HG03060 (cell line): ENCODE data around the gene TMEM167A.
"Not testable (repeated sequence)": the region's sequence is repeated elsewhere in the genome, so short reads cannot be mapped to it uniquely, and the experiment has no call there.

Experiments
- ATAC-seq: cut with Tn5 transposase; IDR thresholded peaks from one replicate; pipeline ENCODE4 v1.9.1; 2021; ENCODE audit warnings: low read depth, moderate number of reproducible peaks; ENCODE audit not compliant: unreplicated experiment

TMEM167A gene

DNA sequence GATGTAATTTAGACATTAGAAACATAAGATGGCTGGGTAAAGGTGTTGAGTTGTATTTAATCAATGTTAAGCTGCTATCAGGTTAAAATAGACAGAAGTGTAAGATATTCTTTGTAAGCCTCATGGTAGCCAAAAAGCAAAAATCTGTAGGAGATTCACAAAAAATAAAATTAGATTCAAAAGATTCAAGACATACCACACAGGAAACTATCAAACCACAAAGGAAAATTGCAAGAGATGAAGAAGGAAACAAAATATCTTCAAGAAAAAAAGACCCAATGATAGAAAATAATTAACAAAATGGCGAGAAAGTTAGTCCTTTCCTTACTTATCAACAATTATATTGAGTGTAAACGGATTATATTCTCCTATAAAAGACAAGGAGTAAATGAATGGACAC is 15.4 kb upstream of the TMEM167A start:
- ATAC-seq, result no peak

DNA sequence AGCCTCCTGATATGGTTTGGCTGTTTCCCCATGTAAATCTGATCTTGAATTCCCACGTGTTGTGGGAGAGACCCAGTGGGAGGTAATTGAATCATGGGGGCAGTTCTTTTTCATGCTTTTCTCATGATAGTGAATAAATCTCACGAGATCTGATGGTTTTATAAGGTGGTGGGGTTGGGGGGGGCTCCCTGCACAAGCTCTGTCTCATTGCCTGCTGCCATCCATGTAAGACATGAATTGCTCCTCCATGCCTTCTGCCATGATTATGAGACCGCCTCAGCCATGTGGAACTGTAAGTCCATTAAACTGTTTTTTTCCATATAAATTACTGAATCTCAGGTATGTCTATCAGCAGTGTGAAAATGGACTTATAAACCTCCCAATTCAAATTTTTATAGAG is 13.0 kb upstream of the TMEM167A start:
- no peak for ATAC-seq

DNA sequence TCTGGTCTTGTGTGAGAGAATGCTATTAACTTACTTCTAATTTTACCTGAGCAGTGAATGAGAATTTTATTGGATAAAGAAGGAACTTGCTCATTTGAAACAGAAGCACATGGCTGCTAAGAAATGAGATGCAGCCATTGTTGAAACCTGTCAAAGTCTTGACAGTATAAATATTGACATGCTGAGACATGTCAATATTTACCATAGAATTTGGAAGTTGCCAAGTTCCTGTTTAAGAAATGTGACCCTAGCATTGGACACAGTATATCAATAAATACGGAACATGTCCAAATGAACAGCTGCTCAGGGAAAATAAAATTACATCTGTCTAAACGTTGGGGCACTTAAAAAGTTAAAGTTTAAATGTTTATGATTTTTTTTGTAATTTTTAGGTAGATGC is 7.9 kb upstream of the TMEM167A start:
- ATAC-seq, result no peak

DNA sequence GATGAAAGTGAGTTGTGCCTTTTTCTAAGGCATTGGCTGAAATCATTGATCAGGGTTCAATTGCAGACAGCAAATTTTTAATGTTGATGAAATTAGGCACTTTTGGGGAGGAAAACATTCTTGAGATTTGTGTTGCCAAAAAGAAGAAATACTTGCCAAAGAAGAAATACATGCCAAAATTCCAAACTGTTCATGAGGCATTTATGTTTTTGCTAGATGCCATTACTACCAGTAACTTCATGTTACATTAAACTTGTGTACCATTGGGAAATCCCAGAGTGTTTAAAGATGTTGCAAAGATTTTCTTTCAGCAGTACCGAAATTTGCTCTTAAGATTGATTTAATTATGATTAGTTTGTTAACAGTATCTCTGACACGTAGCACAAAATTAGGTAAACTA is 7.1 kb upstream of the TMEM167A start:
- ATAC-seq, result no peak

DNA sequence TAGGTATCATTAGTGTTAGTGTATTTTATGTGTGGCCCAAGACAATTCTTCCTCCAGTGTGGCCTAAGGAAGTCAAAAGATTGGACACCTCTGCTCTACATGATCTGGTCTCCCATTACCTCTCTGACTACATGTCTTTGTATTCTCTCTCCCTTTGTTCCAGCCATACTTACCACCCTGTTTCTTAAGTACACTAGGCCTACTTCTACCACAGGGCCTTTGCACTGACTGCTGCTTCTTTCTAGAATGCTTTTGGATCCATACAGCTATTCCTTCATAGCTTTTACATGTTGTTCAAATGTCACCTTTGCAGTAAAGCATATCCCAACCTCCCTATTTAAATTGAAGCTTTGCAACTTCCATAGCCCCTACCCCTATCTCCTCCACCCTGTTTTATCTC is 5.6 kb upstream of the TMEM167A start:
- ATAC-seq, result no peak

DNA sequence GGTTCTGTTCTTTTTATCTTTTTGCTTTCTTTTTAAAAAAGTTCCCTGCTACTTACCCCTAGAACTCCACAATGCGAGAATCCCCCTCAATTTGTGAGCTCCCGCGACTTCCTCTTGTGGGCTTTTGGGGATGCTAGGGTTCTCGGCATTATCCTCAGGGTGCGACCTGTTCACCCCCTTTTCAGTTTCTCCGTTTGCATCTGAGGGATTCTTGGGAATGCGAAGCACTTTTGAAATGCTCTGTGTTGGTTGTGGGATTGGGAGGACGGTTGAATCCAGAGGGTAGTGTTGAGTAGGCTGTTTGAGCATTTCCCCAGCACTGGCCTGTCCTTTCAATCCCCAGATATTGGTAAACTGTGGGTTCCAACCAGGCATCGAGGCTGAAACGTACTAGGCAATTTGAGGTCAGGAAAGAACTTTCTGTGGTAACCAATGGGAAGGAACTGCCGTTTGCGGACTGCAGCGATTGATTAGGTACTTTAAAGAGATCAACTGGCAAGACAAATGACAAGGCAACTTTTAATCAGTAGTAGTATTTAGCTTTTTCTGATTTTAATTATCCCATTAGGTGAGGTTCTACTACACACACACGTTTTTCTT is 568 bp upstream of the TMEM167A start:
- peak; percentile 1 for ATAC-seq

DNA sequence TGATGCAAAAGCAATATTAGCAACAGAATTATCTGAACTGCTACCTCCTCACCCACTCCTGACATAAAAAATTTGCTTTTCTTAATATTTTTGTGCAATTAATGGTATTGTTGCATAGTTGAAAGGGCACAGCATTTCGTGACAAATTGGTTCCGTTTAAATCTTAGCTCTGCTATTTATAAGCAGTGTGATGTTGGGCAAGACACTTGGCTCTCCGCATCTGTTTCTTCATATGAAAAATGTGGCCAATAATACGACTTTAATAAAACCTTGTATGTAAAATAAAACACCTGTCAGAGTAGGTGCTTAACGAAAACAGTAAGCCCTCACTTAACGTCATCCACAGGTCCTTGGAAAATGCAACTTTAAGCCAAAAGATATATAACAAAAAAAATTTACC is 4.2 kb downstream of the TMEM167A start:
- no peak for ATAC-seq

DNA sequence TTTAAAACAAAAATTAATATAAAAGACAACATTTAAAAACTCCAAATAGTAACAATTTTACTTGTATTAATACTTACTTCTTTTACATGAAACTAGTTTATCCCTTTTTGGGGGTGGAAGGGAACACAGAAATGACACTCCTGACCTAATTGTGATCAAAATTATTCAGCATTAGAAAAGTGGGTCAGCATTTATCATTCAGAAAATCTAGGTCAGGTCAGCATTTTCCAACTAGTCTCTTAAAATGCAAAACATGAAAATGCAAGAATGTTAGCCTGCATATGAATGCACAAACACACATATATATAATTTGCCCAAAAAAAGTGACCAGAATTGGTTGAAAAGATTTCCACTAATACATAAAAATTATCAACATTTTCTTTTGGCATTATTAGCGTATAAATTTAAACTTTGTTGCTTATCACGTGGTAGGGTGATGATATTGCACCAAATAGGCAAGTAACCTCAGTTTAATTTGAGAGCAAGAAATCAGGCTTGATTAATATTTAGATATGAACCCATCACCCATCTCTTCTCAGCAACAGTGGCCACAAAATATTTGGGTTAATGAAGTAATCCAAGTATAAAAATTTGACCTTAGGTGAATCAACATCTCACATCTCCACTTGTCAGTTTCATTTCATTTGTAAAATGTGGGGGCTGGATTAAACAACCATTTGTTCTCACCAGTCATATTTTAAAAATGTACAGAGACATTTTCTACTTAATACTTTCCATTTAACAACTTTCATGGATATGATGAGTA is 5.7 kb downstream of the TMEM167A start:
- no peak for ATAC-seq

DNA sequence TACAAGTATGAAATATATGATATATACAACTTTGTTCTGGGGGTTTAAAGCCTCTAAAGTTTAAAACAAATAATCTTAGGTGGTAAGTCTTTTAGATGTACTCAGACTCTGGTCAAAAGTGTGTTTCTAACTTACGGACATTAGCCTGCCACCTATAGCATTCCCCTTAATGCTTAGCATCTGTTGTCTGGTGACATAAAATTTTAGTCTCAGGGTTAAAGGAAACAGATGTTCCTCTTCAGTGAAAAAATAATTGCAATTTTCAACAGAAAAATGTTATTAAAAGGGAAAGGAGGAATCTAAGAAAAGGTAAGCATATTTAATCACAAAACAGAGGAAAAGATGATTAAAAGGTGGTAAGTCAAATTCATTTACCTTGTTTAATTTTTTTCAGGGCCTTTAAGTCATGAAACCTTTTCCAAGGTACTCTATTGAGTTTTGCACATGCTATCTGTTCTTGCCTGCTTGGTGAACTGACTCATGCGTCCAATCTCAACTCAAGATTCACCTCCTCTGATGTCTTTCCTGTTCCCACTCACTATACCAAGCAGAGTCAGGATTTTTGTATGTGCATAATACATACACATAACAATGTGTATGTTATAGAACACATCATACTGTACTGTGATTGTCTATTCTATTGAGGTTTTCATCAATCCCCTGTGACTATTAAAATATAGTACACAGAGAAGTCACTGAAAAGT is 7.9 kb downstream of the TMEM167A start:
- ATAC-seq, result no peak

DNA sequence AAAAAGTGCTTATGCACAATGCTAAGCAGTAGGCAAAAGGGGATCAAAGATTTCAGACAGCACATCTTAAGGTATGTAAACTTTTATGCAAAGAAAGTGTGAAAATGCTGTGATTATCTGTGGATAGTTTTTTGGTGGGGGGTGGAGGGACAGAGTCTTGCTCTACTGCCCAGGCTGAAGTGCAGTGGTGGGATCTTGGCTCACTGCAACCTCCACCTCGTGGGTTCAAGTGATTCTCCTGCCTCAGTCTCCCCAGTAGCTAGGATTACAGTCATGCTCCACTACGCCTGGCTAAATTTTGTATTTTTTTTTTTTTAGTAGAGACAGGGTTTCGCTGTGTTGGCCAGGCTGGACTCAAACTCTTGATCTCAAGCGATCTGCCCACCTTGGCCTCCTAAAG is 9.8 kb downstream of the TMEM167A start:
- ATAC-seq, result not testable (repeated sequence)

DNA sequence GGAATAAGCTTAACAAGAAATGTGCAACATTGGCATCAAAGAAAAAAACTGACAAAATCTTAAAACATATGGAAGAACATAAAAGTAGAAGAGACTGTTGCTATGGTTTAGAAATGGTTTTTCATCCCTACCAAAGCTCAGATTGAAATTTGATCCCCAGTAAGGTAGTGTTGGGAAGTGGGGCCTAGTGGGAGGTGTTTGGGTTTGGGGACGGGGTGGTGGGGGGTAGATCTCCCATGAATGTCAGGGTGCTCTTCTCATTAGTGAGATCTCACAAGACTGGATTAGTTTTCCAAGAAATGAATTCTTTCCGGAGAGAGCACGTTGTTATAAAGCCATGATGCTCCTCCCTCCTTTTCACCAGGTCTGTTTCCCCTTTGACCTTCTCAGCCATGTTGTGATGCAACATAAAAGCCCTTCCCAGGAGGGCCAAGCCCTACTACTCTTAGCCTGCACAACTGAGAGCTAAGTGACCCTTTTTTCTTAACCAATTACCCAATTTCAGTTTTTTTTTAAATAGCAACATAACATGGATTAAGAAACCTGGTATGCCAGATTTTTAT is 10.6 kb downstream of the TMEM167A start:
- ATAC-seq, result no peak

DNA sequence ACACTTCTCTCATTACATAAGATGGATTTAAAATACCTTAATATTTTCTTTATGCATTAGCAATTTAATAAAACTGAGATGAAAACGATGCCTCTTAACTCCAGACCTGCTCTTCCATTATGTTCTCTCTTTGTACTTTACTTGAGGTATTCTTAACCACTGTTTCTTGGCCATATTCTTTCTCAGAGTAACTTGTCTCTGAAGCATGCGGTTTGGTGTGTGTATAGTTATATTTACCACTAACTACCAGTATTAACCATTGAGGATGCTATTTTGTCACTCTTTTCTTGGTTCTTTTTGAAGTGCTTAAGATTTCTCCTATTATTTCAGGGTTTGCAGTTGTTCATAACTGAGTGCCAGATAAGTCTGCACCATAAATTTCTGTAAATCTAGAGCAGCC is 17.9 kb downstream of the TMEM167A start:
- no peak for ATAC-seq

DNA sequence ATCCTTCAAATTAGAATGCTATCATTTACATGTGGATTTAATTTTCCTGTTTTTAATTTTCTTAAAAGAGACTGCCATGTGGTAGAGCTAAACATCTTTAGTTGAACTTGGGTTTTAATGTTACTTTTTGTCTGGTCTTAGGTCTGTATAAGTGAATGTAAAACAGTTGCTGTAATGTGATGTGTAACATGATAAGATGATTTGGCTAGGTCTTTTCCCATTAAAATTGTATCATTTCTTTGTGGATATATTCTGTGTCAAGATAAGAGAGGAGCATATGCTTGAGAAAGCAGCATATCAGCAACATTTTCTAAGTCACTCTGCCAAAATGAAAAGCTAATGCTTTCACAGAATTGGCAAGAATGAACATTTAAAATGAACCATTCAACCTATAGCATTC is 18.5 kb downstream of the TMEM167A start:
- ATAC-seq, result no peak

DNA sequence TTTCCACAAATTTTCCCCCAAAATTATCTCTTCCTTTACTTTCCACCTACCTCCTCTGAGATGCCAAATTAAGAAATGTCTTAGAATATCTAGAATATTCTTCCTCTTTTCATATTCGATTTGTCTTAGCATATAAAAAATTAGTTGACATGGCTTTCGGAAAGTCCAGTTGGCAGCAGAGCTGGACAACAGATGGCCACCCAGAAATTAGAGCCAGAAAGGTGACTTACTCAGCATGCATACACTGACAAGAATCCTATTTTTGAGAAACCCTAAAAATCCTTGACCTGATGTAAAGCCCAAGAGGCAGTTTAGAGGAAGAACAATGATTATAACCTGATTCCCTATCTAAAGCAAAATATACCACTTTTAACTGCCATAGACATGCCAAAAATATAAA is 22.0 kb downstream of the TMEM167A start:
- ATAC-seq, result no peak

DNA sequence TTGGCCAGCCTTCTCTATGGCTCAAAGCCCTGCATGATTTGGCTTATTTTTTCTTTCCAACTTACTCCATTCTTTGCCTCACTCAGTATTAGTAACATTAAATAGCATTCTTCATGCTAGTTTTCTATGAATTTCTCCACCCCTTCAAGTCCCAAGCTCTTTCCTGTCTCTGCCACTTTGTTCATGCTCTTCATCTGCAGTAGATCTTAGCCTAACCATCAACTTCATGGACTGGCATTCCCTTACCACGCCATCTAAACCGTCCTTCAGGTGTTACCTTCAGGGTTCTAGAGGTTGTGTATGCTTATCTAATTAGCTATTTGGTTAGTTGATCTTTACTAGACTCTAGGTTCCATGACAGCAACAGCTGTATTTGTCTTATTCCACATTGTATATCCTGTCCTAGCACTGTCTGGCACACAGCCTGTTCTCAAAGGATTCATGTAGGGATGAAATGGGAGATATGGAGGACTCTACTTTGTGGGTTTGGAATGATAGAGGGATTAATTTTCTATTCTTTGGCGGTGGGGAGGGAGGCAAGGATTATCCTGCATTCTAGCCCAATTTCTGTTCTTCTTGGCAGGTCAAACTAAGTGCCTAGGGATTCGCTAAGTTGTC is 26.4 kb downstream of the TMEM167A start:
- ATAC-seq, result no peak

DNA sequence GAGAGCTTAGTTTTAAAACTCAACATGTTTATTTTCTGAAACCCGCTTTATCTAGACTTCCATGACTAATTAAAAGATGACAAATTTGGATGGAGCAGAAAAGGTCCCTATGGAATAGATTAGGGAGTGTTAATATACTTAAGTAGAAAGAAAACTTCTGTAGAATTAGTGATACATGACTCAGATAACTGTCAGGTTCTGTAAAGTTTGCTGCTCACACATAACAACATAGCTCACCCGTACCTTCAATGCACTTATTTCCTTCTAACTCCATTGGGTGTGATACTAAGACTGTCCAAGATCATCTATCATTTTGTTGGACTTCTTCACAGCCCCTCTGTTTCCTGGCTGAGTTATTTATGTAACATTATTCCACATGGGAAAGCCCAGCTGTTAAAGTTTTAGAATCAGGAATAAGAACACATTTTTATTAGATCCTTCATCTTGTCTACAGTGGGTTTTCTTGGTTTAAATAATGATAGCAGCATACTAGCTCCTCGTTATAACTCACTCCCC is 27.8 kb downstream of the TMEM167A start:
- ATAC-seq, result no peak

DNA sequence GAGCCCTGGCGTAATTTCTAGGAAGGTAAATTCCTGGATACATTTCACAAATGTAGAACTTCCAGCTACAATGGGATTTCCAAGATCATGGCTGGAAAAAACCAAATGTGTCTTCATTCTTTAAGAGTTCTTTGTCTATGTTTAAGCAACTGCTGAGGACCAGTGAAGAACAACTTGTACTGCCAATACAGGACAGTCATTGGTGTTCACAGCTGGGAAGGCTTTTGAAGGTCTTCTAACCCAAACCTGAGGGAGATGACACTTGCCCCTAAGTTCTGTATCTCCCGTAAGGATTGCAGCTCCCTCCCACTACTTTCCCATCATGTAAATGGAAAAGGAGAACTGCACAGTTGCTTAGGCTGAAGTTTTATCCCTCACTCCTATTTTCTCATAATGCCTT is 28.4 kb downstream of the TMEM167A start:
- no peak for ATAC-seq

DNA sequence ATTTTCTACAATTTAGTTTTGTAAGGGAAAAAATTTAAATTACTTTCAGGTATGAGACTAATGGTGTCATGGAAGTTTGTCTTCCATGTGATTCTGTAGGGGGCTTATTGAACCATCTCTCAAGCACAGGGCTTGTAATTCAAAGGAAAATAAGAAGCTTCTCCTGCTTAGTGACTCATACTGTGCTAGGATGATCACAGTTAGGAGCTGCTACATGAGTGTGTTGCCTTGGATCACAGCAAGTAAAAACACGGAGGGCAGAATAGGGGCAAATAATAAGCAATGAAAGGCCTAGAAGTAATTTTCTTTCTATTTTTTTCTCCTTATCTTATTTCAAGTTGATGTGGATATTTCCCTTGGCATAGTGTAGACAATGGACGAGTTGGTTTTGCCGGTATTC is 28.9 kb downstream of the TMEM167A start:
- ATAC-seq, result no peak

DNA sequence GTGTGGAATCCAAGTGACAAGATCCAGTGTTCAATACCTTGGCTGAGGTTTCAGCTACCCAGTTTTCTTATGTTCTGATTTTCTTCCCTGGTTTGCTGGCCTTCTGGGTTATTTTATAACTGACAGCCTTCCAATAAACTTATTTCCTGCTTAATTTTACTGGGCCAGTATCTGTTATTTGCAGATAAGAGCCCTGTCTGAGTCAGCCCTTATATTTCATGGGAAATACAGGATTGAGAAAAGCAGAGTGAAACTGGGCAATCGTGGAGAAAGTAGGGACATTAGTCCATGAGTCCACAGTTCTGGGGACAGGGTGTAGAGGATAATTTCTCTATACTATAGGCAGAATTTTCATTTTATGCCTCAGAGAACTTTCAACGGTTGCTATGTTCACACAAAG is 32.3 kb downstream of the TMEM167A start:
- ATAC-seq, result no peak

DNA sequence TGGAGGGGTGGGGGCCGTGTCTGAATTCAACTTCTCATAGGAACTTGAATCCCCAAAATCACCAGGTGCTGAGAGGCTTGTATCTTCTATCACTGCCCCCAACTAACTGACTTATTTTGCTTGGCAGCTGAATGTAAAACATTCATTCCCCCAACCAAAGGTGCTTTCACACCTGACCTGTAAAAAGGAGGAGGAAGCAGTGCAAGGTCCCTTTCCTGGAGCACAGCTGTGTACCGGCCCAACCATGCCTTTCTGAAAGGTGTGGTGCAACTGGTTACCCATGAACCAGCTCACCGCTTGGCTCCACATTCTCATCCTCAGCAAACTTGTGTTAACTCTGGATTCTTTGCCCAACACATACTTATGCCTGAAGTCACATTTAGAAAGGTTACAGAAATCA is 34.7 kb downstream of the TMEM167A start:
- ATAC-seq, result no peak

DNA sequence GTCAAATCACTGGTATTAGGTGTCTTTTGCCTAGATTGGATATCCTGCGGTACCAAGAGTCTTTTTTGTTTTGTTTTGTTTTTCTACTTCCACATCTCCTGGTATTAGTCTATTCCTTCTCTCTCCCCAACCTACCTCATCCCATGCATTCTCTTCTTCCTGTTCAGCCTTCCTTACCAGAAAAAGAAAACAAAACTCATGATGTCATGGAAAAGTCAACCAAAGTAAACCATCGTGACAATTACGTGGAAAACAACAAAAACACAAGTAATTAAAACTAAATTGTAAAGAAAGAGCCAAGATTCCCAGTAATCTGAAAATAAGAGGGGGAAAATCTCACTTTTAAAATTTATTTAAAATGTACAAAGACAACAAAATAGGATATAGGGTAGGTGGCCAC is 38.3 kb downstream of the TMEM167A start:
- ATAC-seq, result no peak
